Measurements from ENCODE around the gene UNC45A.

UNC45A gene

GRCh38 chr15:90934949-90935751 is at the start of gene UNC45A (continued):
- TF ChIP-seq, protein P1, sequence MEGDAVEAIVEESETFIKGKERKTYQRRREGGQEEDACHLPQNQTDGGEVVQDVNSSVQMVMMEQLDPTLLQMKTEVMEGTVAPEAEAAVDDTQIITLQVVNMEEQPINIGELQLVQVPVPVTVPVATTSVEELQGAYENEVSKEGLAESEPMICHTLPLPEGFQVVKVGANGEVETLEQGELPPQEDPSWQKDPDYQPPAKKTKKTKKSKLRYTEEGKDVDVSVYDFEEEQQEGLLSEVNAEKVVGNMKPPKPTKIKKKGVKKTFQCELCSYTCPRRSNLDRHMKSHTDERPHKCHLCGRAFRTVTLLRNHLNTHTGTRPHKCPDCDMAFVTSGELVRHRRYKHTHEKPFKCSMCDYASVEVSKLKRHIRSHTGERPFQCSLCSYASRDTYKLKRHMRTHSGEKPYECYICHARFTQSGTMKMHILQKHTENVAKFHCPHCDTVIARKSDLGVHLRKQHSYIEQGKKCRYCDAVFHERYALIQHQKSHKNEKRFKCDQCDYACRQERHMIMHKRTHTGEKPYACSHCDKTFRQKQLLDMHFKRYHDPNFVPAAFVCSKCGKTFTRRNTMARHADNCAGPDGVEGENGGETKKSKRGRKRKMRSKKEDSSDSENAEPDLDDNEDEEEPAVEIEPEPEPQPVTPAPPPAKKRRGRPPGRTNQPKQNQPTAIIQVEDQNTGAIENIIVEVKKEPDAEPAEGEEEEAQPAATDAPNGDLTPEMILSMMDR (tag by site-specific recombination; IDR thresholded peaks at IDR 0.05): peak; percentile 57
- TF ChIP-seq ZNF449 (tag by site-specific recombination; IDR thresholded peaks at IDR 0.05): no peak
- peak; percentile 97 for TF ChIP-seq ZBTB20 (tag by site-specific recombination; IDR thresholded peaks at IDR 0.05)
- no peak for TF ChIP-seq HOXC10 (CRISPR knock-in tag; IDR thresholded peaks at IDR 0.05)
- TF ChIP-seq, protein P2, sequence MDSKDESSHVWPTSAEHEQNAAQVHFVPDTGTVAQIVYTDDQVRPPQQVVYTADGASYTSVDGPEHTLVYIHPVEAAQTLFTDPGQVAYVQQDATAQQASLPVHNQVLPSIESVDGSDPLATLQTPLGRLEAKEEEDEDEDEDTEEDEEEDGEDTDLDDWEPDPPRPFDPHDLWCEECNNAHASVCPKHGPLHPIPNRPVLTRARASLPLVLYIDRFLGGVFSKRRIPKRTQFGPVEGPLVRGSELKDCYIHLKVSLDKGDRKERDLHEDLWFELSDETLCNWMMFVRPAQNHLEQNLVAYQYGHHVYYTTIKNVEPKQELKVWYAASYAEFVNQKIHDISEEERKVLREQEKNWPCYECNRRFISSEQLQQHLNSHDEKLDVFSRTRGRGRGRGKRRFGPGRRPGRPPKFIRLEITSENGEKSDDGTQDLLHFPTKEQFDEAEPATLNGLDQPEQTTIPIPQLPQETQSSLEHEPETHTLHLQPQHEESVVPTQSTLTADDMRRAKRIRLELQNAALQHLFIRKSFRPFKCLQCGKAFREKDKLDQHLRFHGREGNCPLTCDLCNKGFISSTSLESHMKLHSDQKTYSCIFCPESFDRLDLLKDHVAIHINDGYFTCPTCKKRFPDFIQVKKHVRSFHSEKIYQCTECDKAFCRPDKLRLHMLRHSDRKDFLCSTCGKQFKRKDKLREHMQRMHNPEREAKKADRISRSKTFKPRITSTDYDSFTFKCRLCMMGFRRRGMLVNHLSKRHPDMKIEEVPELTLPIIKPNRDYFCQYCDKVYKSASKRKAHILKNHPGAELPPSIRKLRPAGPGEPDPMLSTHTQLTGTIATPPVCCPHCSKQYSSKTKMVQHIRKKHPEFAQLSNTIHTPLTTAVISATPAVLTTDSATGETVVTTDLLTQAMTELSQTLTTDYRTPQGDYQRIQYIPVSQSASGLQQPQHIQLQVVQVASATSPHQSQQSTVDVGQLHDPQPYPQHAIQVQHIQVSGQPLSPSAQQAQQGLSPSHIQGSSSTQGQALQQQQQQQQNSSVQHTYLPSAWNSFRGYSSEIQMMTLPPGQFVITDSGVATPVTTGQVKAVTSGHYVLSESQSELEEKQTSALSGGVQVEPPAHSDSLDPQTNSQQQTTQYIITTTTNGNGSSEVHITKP (tag by site-specific recombination; IDR thresholded peaks at IDR 0.05): peak; percentile 58
- TF ChIP-seq, protein P3, sequence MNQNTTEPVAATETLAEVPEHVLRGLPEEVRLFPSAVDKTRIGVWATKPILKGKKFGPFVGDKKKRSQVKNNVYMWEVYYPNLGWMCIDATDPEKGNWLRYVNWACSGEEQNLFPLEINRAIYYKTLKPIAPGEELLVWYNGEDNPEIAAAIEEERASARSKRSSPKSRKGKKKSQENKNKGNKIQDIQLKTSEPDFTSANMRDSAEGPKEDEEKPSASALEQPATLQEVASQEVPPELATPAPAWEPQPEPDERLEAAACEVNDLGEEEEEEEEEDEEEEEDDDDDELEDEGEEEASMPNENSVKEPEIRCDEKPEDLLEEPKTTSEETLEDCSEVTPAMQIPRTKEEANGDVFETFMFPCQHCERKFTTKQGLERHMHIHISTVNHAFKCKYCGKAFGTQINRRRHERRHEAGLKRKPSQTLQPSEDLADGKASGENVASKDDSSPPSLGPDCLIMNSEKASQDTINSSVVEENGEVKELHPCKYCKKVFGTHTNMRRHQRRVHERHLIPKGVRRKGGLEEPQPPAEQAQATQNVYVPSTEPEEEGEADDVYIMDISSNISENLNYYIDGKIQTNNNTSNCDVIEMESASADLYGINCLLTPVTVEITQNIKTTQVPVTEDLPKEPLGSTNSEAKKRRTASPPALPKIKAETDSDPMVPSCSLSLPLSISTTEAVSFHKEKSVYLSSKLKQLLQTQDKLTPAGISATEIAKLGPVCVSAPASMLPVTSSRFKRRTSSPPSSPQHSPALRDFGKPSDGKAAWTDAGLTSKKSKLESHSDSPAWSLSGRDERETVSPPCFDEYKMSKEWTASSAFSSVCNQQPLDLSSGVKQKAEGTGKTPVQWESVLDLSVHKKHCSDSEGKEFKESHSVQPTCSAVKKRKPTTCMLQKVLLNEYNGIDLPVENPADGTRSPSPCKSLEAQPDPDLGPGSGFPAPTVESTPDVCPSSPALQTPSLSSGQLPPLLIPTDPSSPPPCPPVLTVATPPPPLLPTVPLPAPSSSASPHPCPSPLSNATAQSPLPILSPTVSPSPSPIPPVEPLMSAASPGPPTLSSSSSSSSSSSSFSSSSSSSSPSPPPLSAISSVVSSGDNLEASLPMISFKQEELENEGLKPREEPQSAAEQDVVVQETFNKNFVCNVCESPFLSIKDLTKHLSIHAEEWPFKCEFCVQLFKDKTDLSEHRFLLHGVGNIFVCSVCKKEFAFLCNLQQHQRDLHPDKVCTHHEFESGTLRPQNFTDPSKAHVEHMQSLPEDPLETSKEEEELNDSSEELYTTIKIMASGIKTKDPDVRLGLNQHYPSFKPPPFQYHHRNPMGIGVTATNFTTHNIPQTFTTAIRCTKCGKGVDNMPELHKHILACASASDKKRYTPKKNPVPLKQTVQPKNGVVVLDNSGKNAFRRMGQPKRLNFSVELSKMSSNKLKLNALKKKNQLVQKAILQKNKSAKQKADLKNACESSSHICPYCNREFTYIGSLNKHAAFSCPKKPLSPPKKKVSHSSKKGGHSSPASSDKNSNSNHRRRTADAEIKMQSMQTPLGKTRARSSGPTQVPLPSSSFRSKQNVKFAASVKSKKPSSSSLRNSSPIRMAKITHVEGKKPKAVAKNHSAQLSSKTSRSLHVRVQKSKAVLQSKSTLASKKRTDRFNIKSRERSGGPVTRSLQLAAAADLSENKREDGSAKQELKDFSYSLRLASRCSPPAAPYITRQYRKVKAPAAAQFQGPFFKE (tag by site-specific recombination; IDR thresholded peaks at IDR 0.05; ENCODE audit: borderline replicate concordance): no peak
- TF ChIP-seq, protein P4, sequence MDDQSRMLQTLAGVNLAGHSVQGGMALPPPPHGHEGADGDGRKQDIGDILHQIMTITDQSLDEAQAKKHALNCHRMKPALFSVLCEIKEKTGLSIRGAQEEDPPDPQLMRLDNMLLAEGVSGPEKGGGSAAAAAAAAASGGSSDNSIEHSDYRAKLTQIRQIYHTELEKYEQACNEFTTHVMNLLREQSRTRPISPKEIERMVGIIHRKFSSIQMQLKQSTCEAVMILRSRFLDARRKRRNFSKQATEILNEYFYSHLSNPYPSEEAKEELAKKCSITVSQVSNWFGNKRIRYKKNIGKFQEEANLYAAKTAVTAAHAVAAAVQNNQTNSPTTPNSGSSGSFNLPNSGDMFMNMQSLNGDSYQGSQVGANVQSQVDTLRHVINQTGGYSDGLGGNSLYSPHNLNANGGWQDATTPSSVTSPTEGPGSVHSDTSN (CRISPR knock-in tag; IDR thresholded peaks at IDR 0.05): peak; percentile 40; the same call in 1 of the 2 replicates
- TF ChIP-seq ZNF274 (IDR thresholded peaks at IDR 0.05; ENCODE audit: low read length): no peak
- no peak for TF ChIP-seq ZNF274 (tag by site-specific recombination; IDR thresholded peaks at IDR 0.05; ENCODE audit: borderline replicate concordance)
- no peak for TF ChIP-seq ZNF138 (tag by site-specific recombination; IDR thresholded peaks at IDR 0.05; ENCODE audit: borderline replicate concordance)
- TF ChIP-seq, protein P5, sequence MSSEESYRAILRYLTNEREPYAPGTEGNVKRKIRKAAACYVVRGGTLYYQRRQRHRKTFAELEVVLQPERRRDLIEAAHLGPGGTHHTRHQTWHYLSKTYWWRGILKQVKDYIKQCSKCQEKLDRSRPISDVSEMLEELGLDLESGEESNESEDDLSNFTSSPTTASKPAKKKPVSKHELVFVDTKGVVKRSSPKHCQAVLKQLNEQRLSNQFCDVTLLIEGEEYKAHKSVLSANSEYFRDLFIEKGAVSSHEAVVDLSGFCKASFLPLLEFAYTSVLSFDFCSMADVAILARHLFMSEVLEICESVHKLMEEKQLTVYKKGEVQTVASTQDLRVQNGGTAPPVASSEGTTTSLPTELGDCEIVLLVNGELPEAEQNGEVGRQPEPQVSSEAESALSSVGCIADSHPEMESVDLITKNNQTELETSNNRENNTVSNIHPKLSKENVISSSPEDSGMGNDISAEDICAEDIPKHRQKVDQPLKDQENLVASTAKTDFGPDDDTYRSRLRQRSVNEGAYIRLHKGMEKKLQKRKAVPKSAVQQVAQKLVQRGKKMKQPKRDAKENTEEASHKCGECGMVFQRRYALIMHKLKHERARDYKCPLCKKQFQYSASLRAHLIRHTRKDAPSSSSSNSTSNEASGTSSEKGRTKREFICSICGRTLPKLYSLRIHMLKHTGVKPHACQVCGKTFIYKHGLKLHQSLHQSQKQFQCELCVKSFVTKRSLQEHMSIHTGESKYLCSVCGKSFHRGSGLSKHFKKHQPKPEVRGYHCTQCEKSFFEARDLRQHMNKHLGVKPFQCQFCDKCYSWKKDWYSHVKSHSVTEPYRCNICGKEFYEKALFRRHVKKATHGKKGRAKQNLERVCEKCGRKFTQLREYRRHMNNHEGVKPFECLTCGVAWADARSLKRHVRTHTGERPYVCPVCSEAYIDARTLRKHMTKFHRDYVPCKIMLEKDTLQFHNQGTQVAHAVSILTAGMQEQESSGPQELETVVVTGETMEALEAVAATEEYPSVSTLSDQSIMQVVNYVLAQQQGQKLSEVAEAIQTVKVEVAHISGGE (tag by site-specific recombination; conservative IDR thresholded peaks at IDR 0.05; ENCODE audit: low read depth): peak; percentile 20; the same call in 1 of the 2 replicates
- peak; percentile 70 for TF ChIP-seq ZBTB17 (tag by site-specific recombination; IDR thresholded peaks at IDR 0.05)
- TF ChIP-seq ZNF174 (tag by site-specific recombination; IDR thresholded peaks at IDR 0.05): no peak
- TF ChIP-seq, protein P6, sequence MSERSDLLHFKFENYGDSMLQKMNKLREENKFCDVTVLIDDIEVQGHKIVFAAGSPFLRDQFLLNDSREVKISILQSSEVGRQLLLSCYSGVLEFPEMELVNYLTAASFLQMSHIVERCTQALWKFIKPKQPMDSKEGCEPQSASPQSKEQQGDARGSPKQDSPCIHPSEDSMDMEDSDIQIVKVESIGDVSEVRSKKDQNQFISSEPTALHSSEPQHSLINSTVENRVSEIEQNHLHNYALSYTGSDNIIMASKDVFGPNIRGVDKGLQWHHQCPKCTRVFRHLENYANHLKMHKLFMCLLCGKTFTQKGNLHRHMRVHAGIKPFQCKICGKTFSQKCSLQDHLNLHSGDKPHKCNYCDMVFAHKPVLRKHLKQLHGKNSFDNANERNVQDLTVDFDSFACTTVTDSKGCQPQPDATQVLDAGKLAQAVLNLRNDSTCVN (tag by site-specific recombination; optimal IDR thresholded peaks at IDR 0.05): peak; percentile 90
- TF ChIP-seq, protein P7, sequence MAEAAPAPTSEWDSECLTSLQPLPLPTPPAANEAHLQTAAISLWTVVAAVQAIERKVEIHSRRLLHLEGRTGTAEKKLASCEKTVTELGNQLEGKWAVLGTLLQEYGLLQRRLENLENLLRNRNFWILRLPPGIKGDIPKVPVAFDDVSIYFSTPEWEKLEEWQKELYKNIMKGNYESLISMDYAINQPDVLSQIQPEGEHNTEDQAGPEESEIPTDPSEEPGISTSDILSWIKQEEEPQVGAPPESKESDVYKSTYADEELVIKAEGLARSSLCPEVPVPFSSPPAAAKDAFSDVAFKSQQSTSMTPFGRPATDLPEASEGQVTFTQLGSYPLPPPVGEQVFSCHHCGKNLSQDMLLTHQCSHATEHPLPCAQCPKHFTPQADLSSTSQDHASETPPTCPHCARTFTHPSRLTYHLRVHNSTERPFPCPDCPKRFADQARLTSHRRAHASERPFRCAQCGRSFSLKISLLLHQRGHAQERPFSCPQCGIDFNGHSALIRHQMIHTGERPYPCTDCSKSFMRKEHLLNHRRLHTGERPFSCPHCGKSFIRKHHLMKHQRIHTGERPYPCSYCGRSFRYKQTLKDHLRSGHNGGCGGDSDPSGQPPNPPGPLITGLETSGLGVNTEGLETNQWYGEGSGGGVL (tag by site-specific recombination; IDR thresholded peaks at IDR 0.05): peak; percentile 98
- peak; percentile 81 for TF ChIP-seq ZNF341 (tag by site-specific recombination; IDR thresholded peaks at IDR 0.05; ENCODE audit: low read depth)
